AG10803 (cell line): Measurements from ENCODE around the gene FHOD1.

ENCODE experiments used
- DNase-seq: peaks from one replicate; pipeline ENCODE4 v3.0.0; 2010; ENCODE audit warnings: low read depth
- H3K4me3 ChIP-seq: 2 replicates; pipeline ENCODE4 v1.5.1; 2011; ENCODE audit warnings: mild to moderate bottlenecking, low read length, control low read depth
- TF ChIP-seq, protein P1 (sequence below): conservative IDR thresholded peaks from 2 replicates; pipeline ENCODE4 v1.5.1; 2011; ENCODE audit warnings: mild to moderate bottlenecking, low read length, control low read depth, inconsistent platforms

Gene FHOD1

DNA sequence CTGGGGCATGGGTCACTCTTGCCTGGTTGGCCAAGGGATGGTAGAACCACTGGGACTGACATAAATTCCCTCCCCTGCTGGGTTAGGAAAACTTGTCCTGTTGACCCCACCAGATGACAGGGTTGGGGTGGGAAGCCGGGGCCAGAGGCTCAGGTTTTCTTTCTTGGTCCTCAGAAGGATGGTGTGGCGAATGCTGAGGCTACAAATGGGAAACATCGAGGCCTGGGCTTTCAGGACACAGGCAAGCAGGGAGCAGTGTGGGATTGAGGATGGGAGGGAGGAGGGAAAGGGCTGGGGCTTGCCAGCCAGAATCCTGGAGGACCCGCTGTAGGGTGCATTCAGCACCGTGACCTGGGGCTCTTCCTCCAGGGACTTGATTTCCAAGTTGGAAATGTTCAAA lies 17.6 kb upstream of the FHOD1 start:
- TF ChIP-seq, protein P1, sequence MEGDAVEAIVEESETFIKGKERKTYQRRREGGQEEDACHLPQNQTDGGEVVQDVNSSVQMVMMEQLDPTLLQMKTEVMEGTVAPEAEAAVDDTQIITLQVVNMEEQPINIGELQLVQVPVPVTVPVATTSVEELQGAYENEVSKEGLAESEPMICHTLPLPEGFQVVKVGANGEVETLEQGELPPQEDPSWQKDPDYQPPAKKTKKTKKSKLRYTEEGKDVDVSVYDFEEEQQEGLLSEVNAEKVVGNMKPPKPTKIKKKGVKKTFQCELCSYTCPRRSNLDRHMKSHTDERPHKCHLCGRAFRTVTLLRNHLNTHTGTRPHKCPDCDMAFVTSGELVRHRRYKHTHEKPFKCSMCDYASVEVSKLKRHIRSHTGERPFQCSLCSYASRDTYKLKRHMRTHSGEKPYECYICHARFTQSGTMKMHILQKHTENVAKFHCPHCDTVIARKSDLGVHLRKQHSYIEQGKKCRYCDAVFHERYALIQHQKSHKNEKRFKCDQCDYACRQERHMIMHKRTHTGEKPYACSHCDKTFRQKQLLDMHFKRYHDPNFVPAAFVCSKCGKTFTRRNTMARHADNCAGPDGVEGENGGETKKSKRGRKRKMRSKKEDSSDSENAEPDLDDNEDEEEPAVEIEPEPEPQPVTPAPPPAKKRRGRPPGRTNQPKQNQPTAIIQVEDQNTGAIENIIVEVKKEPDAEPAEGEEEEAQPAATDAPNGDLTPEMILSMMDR = no peak
- no peak for DNase-seq
- H3K4me3 ChIP-seq = no peak overlapping the region

GRCh38 chr16:67264277-67264676 lies 17.0 kb upstream of the FHOD1 start:
- no peak overlapping the region for H3K4me3 ChIP-seq
- TF ChIP-seq, protein P1 = no peak
- no peak for DNase-seq

DNA sequence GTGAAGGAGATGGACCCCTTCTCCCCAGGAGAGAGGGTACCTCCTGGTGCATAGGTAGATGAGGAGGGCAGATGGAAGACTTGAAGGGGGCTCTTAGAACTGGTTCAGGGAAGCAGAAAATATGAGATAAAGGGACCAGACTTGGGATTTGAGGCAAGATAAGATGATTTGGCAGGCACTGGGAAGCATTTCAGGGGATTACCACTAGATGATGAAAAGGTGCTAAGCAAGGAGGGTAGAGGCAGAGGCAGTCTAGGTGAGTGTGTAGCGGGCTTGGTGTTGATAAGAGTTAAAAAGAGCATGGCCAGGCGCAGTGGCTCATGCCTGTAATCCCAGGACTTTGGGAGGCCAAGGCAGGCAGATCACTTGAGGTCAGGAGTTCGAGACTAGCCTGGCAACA lies 15.9 kb upstream of the FHOD1 start:
- no peak overlapping the region for H3K4me3 ChIP-seq
- DNase-seq = no peak
- TF ChIP-seq, protein P1 = no peak

DNA sequence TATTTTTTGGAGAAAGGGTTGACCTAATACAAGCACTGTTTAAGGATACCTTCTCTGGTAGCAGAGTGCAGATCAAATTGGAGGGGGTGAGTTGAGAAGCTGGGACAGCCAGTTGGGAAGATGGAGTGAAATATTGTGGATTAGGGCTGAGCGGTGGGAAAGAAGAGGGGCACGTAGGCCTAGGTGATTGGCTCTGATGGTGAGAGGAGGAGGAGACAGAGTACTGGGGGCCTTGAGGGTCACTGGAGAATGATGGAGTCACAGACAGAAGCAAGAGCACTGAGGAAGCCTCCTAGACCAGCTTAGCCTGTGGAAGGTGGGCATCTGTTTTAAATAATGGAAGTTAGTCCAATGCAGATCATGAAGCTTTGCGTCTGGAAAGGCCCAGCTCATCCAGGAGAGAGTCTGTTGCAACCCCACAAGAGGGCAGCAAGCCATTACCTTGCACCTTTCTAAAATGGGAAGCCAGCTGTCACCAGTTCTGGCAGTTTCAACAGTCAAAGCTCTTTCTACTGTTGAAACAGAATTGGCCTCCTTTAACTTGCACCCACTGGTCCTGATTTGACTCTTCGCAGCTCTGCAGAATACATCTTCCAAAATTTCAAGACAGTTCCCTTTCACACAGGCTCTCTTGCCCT lies 13.3 kb upstream of the FHOD1 start:
- peak; percentile 75 for DNase-seq
- TF ChIP-seq, protein P1 = peak; percentile 82
- no peak overlapping the region for H3K4me3 ChIP-seq

- TF ChIP-seq, protein P1 = no peak
- no peak for DNase-seq
These were observed 12.4 kb upstream of the FHOD1 start for GRCh38 chr16:67259705-67260104.

GRCh38 chr16:67258161-67258835 lies 11.0 kb upstream of the FHOD1 start:
- TF ChIP-seq, protein P1 = no peak
- no peak for DNase-seq
- H3K4me3 ChIP-seq = no peak overlapping the region

More at GRCh38 chr16:67259705-67260104, 12.4 kb upstream of the FHOD1 start:
- H3K4me3 ChIP-seq = no peak overlapping the region
